UCSD-AML1 (cell line): ENCODE measurements around the gene PTPRC.

Source experiments
- DNase-seq: peaks from one replicate; lab custom pipeline; 2025; ENCODE audit not compliant: unreplicated experiment; lab: John Stamatoyannopoulos, UW

PTPRC gene

DNA sequence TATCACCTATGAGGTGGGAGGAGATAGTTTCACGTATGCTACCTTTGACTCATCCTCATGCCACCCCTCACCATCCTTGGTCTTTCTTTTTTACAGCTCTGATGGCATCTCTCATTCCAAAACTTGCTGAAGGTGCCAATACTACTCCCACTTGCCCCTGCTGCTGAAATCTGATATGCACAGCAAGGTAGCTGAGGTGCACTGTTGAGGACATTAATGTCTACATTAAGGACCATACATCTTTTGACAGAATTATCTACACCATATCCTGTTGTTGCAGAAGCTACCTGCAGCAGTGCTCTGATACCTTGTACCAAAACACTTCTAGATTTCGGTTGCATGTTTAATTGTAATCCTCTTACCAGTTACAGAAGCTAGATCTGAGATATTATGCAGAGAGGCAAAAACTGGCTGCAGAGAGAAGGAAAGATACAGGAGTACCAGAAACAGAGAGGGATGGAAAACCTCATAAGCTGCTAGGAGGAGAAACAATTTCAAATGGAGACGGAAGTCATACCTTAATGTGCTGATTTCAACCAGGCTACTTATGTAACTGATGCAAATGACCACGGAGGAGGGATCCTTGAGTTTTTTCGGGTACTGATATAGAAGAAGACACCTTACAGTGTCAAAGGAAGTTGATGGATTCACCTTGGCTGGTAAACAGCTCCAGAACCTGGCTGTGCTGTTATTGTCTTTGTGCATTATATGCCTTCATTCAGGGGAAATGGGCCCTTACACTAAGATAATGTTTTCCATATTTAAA lies 19.3 kb upstream of the PTPRC start:
- no peak for DNase-seq

- DNase-seq: no peak
Measured at GRCh38 chr1:198620218-198620617, 18.6 kb upstream of the PTPRC start.

GRCh38 chr1:198620951-198621824 lies 17.7 kb upstream of the PTPRC start:
- peak; percentile 80 for DNase-seq

DNA sequence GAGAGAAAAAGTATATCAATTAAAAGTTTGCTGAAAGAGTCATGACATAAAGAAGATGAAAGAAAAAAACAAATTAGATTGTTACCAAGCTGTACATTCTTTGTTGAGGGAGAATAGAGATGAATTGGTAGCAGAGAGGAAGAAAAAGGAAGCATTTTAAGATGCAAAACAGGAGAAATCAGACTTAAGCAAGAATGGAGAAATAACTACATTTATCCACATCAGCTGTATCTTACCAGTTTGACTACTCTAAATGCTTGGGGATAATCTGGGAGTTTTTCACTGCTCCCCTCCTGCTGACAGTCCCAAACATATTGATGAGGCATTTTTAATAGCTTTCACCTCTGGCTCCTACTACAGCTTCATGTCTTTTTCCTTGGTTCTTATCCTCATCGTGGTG lies 16.8 kb upstream of the PTPRC start:
- DNase-seq: no peak

GRCh38 chr1:198623752-198624647 lies 14.8 kb upstream of the PTPRC start:
- no peak for DNase-seq

DNA sequence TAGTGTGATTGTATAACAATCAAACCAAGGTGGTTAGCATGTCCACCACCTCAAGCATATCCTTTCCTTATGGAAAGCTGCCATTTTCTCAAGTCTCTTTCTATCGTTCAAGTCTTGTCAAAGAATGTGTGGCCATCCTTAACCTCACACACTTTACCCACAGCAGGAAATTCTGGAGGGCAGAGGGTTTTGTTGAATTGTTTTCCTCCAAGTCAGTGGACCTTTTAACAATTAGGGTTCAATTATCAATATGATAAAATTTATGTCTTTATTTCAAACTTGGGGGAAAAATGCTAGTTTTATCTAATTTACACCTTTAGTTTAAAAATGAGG lies 14.2 kb upstream of the PTPRC start:
- no peak for DNase-seq

GRCh38 chr1:198627436-198628066 lies 11.3 kb upstream of the PTPRC start:
- DNase-seq: no peak

DNA sequence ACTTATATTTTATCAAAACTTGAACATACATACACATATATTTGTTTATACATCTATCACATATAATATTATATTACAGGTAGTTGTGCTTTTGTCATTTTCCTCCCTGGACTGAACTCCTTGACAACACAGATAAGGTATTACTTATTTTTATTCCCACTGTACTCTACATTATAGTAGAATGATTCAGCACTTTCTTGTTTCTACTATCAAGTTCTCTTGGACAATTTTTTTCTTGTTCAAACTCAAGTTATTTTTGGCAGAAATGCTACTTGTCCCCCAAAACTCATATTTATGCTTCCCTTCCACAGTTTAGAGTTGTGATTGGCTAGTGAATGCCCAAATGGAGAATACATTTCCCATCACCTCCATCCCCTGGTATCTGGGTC lies 10.8 kb upstream of the PTPRC start:
- no peak for DNase-seq

- no peak for DNase-seq
Measured at GRCh38 chr1:198629610-198630009, 9.2 kb upstream of the PTPRC start.

DNA sequence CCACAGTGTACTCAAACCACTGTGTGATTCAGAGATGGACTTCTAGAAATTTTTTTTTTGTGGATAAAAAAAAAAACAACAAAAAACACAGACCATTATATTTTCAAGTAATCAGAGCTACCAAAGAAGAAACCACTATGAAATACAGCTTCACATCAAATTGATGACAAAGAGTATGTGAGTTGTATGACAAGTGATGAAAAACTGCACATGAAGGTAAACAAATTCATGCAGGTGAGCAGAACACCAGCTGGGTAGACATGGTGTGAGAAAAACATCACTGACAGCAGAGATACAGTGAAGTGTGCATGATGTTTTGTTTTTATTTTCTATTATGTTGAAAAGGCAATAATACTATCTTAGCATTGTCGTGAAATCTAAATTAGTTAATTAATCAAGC lies 8.0 kb upstream of the PTPRC start:
- DNase-seq: no peak

DNA sequence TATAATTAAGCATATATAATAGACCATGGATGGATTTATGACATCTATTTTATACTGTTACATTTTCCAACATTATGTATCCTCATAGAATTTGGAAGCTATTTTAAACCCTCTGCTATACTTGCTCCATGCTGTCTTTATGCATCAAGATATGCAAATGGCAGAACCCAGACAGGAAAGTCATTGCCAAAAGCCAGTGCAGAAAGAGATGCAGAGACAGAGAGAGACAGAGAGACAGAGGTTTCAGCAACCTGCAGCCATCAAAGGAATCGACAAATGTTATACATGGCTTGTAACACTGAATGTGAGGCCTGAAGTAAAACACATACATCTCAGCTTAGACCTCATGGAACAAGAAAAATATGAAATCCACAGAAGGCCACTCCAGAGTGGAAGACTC lies 7.5 kb upstream of the PTPRC start:
- no peak for DNase-seq

GRCh38 chr1:198632007-198632406 lies 6.8 kb upstream of the PTPRC start:
- no peak for DNase-seq

DNA sequence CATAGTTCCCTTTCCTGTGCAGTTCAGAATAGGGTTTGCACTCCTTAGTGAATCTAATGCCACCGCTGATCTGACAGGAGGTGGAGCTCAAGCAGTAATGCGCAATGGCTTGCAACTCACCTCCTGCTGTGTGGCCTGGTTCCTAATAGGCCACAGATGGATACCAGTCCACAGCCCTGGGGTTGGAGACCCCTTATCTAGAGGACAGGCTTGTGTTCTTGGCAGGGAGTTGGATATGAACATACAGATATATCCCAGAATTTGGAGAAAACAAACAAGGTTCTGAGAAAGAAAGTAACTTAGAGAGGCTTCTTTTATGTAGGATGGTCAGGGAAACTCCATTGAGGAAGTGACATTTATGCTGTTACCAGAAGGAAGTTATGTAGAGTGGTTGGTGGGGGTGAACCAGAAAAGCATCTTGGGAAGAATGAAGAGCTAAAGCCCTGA lies 5.1 kb upstream of the PTPRC start:
- peak; percentile 15 for DNase-seq

DNA sequence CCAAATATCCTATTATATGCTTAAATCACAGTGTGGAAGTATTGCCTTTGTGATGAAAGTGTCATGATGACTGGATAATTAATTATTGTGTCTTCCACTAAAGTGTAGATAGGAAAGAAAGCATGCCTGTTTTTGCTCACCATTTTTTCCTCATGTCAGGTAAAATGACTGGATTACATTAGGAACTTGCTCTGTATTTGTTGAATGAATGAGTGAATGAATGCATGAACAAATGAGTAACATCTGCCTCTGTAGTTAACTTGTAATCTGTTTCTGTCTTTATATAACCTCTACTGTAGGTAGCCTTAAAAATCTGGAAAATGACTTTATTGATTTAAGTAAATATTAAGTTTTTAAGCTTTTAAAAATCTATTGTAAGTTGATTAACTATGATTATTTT lies 2.9 kb upstream of the PTPRC start:
- no peak for DNase-seq

- DNase-seq: peak; percentile 11
Measured at GRCh38 chr1:198636391-198636790, 2.4 kb upstream of the PTPRC start.

DNA sequence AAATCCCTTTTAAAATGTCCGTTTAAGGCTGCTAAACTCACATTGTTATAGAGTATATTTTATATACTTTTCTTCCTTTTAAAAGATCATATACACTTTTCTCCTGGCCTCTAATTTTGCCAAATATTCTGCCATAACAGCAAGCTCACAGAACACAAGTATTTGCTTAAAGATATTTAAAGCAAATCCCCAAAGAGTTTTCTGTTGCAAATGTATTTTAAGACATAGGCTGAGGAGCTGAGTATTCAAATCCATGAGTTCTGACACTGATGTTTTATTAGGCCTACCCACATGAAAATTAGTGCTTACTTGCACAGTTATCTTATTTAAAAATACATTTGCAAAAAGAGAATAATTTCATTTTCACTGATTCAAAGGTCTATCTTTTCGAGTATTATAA lies 1.7 kb upstream of the PTPRC start:
- no peak for DNase-seq

GRCh38 chr1:198637916-198638437 lies 863 bp upstream of the PTPRC start:
- no peak for DNase-seq

DNA sequence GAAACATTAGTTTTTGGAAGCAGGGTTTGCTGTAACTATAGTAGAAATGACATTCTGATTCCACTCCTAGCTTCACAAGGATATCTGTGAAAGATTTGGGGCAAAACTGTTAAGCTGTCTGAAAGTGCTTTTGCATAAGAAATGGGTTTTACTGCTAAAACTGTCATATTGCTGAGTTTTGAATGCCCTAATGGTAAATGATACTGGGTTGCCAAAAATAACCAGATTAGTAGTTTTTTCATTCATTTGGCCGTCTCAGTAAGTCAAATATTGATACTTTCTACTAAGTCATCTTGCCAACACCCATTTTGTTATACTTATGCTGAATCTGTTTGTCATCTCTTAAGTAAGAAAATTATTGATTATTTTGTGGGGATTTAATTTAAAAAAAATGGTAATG lies 399 bp upstream of the PTPRC start:
- no peak for DNase-seq

DNA sequence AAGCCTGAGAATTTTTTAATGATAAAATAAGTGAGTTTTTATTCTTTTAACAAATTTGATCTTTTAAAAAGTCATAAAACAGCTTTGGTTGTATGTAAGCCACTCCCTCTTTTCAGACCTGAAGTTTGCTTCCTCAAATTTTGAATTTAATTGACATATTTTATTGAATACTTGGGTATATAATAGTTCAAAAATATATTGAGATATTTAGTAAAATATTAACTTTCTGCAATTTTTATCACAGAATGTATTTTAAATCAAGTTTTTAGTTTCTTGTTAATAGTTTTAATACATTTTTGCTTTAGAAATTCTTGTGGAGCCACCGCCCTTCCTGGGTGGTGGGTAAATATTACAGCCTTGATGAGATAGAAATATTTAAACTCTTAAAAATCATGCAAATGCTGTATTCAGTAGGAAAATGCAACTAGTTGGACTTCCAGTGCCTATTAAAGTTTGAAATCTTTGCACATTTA lies 867 bp downstream of the PTPRC start:
- no peak for DNase-seq

DNA sequence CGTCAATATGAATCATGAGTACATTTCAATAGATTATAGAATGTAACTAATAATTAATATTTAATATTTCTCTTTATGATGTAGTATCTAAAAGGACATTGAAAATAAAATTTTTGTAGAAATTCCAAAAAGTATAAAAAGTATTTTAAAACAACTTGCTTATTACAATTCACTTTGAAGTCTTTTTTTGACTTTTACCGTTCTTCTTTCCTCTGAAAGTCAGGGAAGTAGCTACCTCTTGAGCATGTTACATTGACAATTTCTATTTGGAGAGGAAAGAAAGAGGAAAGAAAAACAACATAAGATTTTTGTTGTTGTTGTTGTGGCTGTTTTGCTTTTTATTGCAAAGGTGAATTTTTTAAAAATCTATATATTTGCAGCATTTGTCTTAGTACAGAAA lies 1.3 kb downstream of the PTPRC start:
- DNase-seq: no peak

GRCh38 chr1:198641501-198641900 lies 2.7 kb downstream of the PTPRC start:
- peak; percentile 8 for DNase-seq
